Left hindlimb (tissue), 1 donor: Measurements from ENCODE around the gene CBLL1.

ENCODE experiments used
- DNase-seq: peaks from one replicate; pipeline ENCODE4 v3.0.0-alpha.2; 2018

Gene CBLL1, protein sequence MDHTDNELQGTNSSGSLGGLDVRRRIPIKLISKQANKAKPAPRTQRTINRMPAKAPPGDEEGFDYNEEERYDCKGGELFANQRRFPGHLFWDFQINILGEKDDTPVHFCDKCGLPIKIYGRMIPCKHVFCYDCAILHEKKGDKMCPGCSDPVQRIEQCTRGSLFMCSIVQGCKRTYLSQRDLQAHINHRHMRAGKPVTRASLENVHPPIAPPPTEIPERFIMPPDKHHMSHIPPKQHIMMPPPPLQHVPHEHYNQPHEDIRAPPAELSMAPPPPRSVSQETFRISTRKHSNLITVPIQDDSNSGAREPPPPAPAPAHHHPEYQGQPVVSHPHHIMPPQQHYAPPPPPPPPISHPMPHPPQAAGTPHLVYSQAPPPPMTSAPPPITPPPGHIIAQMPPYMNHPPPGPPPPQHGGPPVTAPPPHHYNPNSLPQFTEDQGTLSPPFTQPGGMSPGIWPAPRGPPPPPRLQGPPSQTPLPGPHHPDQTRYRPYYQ

DNA sequence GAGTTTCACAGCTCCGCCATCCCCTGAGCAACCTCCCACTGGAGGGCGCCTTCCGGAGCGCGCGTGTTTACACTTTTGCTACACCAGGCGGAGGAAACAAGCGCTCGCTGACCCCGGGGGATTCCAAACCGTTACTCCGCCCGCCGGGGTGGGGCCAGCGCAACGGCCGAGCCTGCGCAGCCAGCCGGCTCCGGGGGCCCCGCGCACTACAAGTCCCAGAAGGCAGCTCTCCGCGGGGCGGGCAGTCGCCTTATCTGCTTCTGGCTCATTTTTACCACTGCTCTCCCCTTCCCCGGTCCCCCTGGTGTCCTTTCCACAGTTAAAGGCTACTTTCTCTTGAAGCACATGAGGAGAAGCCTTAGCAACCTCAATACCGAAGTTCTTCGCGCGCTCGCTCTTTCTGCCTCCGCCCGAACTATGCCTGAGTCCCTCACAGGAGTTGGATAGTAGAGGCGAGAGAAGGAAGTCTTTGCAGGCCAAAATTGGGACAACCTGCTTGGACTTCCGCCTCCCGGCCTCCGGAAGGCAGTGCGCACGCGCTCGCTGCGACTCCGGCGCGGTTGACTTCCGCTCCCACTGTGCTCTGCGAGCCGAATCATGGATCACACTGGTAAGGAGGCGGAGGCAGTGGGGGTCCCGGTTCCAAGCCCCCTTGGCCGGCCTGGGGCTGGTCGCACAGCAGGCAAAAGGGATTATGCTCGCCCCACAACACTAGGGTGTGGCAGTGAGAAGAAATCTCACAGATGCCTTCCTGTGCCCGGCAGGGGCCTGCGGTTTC, at the start of gene CBLL1:
Gene CBLL1, plus strand, starts transcription at position 576 of the 778 bp plus-strand sequence. Its CDS starts 22 bp downstream, at position 598.
- DNase-seq: peak; percentile 98

DNA sequence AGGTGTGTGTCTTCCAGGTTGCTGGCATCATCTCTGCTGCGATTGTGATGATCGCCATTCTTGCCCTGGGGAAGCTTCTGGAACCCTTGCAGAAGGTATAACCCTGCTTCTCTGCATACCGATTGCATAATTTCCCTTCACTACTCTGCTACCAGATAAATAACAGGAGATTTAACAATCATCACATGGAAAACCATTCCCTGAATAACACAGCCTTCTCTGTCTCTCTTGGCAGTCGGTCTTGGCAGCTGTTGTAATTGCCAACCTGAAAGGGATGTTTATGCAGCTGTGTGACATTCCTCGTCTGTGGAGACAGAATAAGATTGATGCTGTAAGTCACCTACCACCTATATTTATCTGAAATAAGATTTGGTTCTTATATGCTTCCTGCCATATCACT, 49.6 kb upstream of the CBLL1 start:
- DNase-seq: peak; percentile 47

DNA sequence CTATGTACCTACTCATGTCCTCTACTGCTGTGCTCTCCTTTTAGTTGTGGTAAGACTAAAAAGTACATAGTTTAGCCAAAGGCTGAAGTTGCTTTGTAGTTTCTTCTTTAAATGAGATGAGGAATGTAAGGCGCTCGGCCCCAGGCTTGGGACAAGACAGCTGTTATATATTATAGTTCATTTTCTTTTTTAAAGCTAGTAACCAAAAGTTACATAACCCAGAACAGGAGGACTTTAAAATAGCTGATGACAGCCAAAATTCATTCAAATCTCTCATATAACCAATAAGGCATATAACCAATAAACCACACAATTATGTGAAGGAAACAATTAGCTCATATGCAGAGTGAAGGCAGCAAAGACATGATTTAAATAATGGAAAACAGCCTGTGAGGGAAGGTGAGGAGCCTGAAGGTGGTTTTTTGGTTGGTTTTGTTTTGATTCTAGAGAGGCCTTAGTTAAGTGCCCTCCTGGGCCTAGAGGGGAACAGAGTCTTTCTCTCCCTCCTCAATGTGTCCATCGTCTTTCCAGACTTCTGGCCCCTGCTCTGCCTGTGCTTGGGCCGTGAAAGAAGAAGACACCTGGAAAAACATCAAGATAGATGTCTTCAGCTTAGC, 47.5 kb upstream of the CBLL1 start:
- no peak for DNase-seq

DNA sequence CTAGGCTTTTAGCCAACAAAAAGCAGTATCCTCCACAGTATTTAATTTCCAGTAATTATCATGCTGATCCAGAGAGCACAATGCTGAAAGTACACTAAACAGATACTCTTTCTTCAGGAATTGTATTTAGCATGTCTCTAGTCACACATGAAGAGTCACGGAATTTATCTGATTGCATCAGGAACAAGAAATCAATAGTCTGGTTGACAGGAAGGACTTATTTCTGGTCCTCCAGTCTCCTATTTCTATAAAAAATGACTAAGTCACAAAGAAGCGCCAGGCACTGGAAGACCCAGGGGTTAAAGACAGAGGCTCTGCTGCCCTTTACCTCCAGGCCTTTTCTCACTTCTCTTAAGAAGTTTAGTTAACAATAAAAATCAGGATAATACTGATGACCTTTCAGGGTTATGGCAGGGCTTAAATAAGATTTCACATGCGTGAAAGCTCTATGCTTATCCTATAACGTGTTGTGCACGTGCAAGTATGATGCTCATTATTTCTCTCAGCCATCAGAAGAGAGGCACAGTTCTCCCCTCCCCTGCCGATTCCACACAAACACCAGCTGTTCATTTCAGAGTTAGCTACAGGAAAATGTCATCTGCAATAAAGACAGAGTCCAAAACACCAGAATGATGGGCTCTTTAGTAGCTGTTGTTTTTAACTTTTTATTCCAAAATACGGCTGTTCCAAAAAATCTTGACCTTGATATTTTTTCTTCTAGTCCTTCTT, 46.5 kb upstream of the CBLL1 start:
- DNase-seq: no peak

DNA sequence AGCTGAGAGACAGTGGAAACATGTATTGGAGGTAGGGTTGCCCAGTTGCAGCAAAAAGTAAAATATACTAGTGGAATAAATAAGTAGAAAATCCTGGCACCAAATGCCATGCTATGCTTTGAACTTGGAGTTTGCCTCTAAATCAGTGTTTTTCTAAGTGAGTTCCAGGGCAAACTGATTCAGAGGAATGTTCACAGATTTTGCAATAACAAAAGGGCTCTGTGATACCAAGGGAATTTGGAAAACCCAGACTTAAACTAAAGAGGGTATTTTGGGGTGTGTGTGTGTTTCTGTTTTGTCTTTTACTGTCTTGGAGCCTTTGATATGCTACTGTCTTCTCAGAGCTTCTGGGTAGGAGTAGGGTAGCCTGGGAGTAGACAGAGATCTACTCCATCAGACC, 43.4 kb upstream of the CBLL1 start:
- DNase-seq: no peak

DNA sequence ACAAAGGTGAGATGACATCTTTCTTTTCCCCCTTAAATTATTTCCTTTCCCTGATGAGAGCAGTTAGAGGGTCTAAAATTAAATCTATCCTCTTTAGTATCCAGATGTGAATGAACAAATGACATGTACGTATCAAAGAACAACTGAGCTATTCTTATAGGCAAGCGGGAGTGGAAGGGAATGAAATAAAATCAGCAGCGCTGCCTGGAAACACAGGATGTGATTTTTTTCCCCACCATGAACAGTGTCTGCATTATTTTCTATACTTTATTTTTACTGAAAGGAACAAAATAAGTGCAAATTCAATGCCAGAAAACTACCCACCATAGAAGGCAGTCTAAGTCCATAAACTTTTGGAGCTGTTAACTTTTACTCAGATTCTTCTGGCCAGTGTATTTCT, 42.8 kb upstream of the CBLL1 start:
- no peak for DNase-seq

DNA sequence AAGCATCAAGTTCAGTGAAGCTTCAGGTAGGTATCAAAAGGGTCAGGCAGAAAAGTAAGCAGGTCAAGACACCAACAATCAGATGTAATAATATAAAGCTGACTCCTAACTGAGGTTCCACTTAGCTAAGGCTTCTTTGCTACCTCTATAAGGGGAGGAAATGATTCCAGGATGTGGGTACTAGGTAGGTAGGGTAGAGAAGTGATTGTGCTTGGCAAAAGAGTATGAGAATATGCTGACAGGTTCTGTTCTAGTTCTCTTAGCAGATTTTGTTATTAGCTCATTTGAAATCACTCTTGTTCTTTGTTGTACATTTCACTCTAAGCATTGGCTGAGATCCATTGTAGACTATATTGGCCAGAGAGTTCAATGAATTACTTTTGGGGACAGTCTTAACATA, 40.7 kb upstream of the CBLL1 start:
- DNase-seq: no peak

DNA sequence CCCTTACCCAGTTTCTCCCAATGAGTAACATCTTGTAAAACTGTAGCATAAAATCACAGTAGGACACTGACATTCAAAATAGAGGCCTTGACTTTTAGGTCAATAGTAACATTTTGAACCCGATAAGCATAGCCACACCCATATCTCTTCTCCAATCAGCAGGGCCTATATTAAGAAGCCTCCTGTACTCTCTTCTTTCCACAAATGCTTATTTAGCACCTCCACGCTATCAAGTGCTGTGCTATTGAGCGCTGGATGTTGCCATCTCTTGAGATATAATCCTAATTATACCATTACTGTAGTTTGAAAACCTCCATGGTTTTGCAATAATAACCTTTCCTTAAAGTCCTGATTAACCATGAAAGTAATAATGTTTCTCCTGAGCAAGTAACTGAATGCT, 40.1 kb upstream of the CBLL1 start:
- DNase-seq: no peak

DNA sequence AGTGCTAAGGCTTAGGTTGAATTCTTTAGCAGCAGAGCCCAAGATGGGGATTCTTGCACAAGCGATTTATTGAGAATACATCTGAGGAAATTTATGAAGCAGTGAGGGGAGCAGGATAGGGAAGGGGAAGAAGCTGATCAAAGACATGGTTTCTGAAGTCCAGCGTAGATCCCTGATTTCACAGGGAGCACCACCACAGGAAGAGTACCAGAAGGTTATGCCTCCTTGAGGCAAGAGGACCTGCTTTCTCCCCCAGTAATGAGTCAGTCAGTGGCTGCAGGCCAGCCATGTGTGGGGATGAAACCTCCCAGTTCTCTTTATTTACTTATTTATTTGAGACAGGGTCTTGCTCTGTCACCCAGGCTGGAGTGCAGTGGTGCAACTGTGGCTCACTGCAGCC, 35.0 kb upstream of the CBLL1 start:
- no peak for DNase-seq

DNA sequence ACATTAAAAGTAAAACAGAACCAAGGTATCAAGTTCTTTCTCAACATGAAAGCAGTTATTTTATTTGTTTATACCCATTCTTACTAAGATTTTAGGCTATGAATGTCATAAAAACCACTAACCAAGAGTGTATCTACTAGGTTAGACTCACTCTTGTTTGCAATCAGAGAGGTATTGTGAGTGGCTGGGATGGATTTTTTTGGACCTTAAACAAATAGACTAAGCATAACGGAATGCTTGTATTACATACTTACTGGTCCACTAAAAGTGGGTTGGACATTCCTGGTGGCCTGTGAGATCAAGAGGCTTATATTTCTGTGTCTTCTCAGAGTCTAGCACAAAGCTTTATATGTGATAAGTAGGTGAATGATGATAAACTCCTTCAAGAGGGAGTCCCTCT, 32.6 kb upstream of the CBLL1 start:
- no peak for DNase-seq

DNA sequence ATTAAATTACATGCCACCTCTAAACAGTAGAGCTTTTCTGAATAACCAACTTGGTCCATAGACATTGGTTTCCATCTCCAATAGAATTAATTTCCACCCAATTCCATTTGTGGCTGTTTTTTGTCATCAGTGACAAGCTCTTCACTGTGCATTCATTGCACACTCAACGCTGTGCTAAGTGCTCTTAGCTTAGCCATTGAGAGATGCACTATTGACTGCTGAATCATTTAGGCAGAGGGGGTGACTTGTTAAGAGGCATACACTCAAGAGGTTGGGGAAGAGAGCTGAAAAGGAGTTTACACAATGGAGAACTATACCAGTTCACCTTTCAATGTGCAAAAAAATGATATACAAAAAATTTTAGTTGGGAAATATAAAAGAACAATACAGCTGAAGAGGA, 31.9 kb upstream of the CBLL1 start:
- no peak for DNase-seq

DNA sequence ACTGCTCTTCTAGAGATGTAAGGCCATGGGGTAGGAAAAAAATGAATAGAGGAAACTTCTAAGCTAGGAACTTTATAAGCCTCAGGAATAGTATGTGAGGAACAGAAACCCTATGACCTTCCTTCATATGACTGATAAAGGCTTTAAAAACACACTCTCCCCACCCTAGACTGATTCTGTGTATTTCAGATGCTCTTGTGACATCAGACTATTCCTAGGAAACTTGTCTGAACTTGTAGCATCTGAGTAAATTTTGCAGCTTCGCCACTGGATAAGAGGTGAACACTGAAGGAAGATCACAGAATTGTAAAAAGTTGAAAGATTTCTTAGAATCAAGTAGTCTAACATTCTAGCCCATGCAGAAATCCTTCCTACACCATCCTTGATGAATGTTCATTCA, 31.0 kb upstream of the CBLL1 start:
- DNase-seq: no peak

DNA sequence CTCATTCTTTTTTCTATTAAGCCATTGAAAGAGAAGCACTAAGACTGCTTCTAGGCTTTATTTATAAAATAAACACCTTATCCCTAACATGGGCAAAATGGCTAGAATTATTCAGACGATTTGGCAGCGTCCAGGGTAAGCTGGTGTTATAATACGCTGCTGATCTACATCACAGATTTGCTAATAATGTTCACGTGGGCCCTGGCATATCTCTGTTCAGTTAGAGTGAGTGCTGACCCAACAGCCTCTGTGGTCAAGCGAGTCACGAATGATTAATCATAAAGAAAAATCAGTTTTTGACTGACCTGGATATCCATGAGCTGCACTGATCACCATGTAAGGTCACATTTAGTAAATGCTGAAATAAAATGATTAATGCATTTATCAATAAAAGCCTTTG, 28.4 kb upstream of the CBLL1 start:
- DNase-seq: no peak

DNA sequence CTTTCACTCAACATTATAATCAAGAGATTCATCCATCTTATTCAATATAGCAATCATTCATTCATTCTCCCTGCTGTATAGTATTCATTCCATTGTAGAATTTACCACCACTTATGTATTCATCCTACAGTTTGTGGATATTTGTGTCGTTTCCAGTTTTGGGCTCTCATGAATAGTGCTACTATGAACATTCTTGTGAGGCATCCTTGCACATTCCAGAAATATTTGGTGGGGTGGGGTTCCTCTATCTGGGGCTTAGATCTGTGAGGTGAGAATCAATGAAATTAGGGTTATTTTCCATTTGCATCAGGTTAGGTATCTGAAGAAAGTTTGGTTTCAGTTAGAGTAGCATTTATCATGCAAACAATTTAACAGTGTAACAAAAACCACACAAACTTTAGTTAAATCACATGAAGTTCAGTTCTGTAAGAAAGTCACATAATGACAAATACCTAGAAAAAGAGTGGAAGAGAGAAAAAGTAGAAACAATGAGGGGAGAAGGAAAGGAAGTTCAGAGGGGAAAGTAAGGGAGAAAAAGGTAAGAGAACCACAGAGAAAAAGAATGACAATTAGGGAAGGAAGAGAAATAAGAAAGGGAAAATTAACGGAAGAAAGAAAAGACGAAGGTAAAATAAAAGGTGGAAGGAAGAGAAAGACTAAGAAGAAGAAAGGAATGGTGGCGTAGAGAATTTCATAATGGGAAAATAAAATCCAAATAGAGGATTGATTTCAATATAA, 25.3 kb upstream of the CBLL1 start:
- DNase-seq: no peak

DNA sequence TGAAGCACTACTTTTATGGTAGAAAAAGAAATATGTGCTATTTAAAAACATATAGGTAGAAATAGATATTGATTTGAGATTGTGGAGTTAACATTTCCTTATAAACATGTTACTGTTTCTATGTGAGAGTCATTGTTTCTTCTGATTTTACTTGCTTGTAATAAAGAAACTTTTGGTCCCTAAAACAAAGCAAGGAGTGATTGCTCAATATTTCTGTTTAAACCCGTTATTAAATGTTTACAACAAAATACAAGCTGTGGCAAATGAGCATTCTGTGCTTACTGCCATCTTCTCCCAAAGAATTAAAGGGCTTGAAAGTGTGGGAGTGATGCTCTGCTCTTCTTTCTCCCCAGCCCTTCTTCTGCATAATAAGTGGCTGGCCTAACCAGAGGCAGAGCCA, 22.7 kb upstream of the CBLL1 start:
- DNase-seq: no peak

DNA sequence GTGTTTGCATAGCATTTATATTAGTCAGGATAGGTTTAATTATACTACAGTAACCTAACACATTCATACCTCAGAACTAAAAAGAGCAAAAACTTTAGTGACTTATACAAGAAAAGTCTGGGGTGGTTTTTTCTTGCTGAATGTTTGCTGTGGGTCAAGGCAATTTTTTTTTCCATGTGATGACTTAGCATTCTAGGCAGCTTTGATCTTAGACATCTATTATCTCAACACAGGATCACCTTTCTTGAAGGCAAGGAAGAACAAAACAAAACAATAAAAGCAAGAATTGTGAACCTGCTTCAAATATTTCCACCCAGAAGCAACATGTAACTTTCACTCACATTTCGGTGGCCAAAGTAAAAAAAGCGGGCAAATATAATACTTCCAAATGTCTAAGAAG, 20.7 kb upstream of the CBLL1 start:
- no peak for DNase-seq

DNA sequence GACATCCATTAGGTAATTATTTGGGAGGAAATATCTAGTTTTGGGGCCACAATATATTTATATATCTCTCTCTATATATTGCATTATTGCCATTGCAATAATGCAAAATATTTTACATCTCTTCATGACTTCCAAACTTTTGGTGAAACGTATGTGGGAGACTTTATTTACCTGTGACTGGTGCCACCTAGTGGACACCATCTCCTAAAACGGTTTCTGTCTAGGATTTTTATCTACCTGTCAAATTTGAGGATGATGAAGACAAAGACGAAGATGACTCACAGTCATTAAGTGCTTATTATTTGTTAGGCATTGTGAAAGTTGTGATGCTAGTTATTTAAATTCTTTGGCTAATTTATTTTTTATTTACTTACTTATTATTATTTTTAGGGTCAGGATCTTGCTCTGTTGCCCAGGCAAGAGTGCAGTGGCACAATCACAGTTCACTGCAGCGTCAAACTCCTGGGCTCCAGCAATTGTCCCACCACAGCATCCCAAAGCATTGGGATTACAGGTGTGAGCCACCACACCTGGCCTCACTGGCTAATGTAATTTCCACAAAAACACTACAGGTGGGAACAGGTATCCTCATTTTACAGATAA, 18.7 kb upstream of the CBLL1 start:
- DNase-seq: no peak

DNA sequence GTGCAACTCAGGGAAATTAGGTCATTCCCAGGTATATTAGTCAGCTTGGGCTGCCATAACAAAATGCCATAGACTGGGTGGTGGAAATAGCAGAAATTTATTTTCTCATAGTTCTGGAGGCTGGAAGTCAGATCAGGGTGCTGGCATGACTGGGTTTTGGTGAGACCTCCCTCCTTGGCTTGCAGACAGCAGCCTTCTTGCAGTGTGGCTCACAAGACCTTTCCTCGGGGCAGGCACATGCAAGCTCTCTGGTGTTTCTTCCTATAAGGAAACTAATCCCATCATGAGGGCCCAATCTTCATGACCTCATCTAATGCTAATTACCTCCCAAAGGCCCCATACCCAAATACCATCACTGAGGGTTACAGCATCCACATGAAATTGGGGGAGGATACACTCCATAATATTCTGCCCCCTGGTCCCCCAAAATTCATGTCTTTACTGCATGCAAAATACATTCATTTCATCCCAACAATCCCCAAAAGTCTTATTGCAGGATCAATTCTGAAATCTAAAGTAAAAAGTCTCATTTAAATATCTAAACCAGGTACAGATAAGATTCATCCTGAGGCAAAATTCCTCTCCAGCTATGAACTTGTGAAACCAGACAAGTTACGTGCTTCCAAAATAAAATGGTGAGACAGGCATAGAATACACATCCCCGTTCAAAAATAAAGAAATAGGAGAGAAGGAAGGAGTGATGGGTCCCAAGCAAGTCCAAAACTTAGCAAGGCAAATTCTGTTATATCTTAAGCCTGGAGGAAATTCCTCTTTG, 17.4 kb upstream of the CBLL1 start:
- no peak for DNase-seq

DNA sequence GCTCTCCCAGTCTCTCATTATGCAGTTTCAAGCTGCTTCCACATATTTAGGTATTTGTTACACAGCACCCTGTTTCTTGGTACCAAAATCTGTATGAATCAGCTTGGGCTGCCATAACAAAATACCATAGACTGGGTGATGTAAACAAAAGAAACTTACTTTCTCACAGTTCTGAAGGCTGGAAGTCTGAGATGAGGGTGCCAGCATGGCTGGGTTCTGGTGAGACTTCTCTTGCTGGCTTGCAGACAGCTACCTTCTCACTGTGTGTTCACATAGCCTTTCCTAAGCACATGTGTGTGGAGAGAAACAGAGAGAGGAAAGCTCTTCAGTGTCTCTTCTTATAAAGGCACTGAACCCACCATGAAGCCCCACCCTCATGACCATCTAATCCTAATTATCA, 15.7 kb upstream of the CBLL1 start:
- DNase-seq: no peak

DNA sequence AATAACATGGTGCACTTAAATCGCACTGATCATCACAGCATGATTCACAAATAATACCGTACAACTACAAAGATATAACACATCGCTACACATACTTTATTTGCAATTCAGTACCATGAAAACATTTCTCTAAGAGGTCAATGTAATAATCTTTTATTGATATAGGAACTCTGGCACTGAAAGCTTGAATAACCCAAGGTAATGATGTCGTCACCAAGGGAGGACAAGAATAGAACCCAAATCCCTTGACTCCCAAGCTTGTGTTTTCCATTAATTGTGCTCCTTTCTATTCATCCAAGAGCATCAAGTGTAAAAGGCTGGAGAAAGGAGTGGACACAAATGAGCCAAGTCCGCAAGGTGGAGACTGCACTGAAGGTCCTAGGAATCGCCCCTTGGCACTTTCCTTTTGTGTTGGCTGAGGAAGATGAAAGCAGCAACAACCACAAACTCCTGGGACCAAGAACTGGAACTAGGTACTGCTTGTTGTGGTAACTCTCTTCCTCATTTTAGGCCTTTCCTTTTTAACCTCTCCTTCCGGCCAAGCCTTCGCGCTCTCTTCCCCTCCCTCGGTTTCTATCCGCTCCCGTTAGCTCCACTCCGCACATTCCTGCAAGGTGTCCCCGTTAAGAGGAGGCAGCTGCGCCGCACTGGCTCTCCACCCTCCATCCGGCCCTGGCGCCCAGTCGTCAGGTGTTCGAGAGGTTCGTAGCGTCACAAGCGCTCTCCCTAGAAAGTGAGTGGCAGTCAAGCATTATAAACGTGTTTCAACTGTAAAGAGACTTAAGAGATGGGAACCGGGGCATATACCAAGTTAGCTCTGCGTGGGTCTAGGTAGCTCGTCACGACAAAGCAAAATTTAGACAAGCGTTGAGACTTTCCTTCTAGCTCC, 1.0 kb upstream of the CBLL1 start:
- DNase-seq: no peak
